Activated naive CD4-positive, alpha-beta T cell treated with anti-CD3 and anti-CD28 coated beads, Interleukin-2, amount 50 U/mL, for 72 hours (primary cell): ENCODE results near the gene SLC35G6. TPM values are rescaled to one million over a fixed set of nuclear protein-coding genes. Genes with fewer than 3 reads are reported as not detected.
"Not testable (repeated sequence)": the region's sequence is repeated elsewhere in the genome, so short reads cannot be mapped to it uniquely, and the experiment has no call there.

Experiments
- ATAC-seq, 2 donors: fragments of 150-1000 bp; cut with Tn5 transposase; 2 replicates each; pipeline ENCODE4 v1.10.0; 2021; ENCODE audit warnings: mild to moderate bottlenecking in 2 of 2, moderate library complexity in 2 of 2
- DNase-seq, 2 donors: peaks; one replicate each; pipeline ENCODE4 v3.0.0; 2021 to 2022; ENCODE audit warnings: low spot score in 2 of 2
- H3K27ac Mint-ChIP-seq, 2 donors: one replicate each; pipeline ENCODE4 v1.8.0; 2022; ENCODE audit warnings: mild to moderate bottlenecking in 2 of 2, mixed read lengths in 2 of 2
- H3K36me3 Mint-ChIP-seq, 2 donors: one replicate each; pipeline ENCODE4 v1.8.0; 2022; ENCODE audit warnings: mixed read lengths in 2 of 2
- H3K9me3 Mint-ChIP-seq, 2 donors: one replicate each; pipeline ENCODE4 v1.8.0; 2022; ENCODE audit warnings: mixed read lengths in 2 of 2
- total RNA-seq, 2 donors: library from RNA; stranded (reverse); gene quantifications; one replicate each; pipeline ENCODE4 v1.2.3, GENCODE V29; 2022

SLC35G6 gene
- total RNA-seq, 2 donors from 2014 or later = not detected

DNA sequence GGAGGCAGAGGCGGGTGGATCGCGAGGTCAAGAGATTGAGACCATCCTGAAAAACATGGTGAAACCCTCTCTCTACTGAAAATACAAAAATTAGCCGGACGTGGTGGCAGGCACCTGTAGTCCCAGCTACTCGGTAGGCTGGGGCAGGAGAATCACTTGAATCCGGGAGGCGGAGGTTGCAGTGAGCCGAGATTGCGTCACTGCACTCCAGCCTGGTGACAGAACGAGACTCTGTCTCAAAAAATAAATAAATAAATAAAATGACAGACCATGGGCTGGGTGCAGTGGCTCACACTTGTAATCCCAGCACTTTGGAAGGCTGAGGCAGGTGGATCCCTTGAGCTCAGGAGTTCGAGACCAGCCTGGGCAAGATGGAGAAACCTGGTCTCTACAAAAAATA lies 11.4 kb upstream of the SLC35G6 start:
- H3K36me3 Mint-ChIP-seq, H3K27ac Mint-ChIP-seq, ATAC-seq, DNase-seq, H3K9me3 Mint-ChIP-seq: not testable (repeated sequence)

DNA sequence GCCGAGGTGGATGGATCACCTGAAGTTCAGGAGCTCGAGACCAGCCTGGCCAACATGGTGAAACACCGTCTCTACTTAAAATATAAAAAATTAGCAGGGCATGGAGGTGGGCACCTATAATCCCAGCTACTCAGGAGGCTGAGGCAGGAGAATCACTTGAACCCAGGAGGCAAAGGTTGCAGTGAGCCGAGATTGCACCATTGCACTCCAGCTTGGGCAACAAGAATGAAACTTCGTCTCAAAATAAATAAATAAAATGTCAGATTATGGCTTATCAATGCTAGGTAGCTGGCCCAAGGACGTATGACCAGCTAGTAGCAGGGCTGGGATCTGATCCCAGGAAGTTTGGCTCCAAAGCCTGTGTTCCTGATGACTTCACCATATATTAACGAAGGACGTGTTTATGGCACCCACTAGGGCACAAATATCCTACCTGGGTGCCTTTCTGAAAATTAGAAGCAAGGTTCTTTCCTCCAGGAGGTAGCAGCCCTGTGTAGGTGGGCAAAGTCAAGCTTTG lies 10.7 kb upstream of the SLC35G6 start:
- H3K27ac Mint-ChIP-seq, DNase-seq, H3K9me3 Mint-ChIP-seq, H3K36me3 Mint-ChIP-seq, ATAC-seq: not testable (repeated sequence)

DNA sequence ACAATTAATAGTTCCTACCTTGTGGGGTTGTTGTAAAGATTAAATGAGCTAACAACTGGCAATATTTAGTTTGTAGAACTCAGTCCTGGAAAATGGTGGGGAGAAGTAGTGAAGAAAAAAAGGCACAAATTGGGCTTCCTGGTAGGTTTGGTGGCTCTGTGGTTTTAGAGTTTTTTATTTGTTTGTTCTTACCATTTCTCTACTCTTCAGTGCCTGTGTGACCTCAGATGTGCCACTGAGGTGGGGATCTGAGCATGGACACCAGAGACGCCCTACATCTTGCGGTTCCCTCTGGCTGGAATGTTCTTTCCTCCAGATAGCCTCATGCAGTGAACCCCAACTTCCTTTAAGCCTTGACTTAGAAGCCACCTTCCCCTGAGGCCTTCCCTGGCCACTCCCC lies 9.5 kb upstream of the SLC35G6 start:
- H3K9me3 Mint-ChIP-seq = no peaks in the 10 kb centered on the region
- peaks cover 0 to 5% of the 10 kb centered on the region in 2 donors for H3K36me3 Mint-ChIP-seq
- ATAC-seq = no peak
- peak overlapping the region in 1 of 2 donors; percentile 56 for H3K27ac Mint-ChIP-seq
- DNase-seq = no peak

DNA sequence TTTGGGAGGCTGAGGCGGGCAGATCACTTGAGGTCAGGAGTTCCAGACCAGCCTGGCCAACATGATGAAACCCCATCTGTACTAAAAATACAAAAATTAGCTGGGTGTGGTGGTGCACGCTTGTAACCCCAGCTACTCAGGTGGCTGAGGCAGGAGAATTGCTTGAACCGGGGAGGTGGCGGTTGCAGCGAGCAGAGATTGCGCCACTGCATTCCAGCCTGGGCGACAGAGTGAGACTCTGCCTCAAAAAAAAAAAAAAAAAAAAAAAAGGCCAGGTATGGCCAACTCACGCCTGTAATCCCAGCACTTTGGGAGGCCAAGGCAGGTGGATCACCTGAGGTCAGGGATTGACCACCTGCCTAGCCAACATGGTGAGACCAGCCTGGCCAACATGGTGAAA lies 6.5 kb upstream of the SLC35G6 start:
- ATAC-seq, DNase-seq, H3K9me3 Mint-ChIP-seq, H3K27ac Mint-ChIP-seq: not testable (repeated sequence)
- peaks cover 10 to 13% of the 10 kb centered on the region in 2 donors for H3K36me3 Mint-ChIP-seq

DNA sequence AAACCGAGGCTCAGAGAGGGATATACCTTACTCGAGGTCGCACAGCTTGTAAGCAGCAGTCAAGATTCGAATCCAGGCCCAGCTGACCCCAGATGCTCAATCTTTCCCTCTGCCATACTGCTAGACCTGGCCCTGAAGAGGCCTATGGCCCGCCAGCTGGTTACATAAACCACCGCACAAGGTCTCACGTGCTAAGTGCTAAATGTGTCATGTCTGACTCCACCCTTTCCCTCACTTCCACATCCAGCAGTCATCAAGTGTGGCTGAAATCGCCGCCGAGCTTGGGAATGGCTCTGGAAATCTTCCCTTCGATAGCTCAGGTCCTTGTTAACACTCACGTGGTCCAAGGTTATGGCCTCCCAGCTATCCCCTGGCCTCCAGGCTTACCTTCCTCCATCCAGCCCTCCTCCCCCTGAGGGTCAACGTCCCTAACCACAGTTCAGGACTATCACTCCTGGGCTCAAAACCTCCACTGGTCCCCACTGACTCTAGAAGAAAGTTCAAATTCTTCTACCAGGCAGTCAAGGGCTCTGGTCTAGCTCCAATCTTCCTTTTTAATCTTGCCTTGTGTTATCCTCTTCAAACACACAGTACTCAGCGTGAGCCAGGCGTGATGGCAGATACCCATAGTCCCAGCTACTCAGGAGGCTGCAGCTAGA lies 5.4 kb upstream of the SLC35G6 start:
- ATAC-seq (no peak), DNase-seq (no peak)
- Mint-ChIP-seq H3K9me3 (no peaks in the 10 kb centered on the region), H3K27ac (peak overlapping the region; percentile 6 to 70), H3K36me3 (peaks cover 10 to 13% of the 10 kb centered on the region in 2 donors)

DNA sequence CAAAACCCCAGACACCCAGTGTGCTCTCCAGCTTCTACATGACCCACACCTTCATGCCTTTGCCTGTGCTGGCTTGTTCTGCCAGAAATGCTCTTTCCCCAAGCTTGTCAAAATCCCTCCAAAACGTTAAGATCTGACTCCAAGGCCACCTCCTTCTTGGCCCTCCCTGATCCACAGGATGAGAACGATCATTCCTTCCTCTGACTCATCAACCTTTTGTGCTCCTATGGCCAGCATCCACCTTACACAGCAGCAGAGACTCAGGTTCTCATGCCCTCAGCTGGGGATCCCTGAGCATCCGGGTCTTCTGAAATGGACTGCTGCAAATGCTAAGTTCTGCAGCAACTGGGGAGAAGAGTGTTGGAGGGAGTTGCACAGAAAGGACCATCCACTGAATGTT lies 4.8 kb upstream of the SLC35G6 start:
- no peaks in the 10 kb centered on the region for H3K9me3 Mint-ChIP-seq
- DNase-seq = no peak
- peak overlapping the region; percentile 6 to 70 for H3K27ac Mint-ChIP-seq
- ATAC-seq = no peak
- peaks cover 10 to 13% of the 10 kb centered on the region in 2 donors for H3K36me3 Mint-ChIP-seq

DNA sequence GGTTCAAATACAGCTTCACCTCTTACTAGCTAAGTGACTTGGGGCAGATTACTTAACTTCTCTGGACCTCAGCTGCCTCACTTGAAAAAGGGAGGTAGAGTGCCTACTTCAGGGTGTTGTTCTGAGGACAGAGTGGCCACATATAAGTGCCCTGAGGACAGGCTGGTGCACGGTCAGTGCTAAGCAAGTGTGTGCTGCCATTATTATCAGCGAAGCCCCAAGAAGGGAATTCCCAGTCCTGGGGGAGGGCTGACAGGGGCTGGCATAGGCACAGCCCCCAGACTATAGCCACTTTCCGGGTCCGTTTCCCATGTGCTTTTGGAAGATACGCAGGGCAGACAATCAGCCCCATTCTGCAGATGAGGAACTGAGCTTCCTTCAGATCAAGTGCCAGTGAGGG lies 4.3 kb upstream of the SLC35G6 start:
- ATAC-seq (no peak), DNase-seq (no peak)
- H3K9me3 Mint-ChIP-seq = no peaks in the 10 kb centered on the region
- peak overlapping the region in 1 of 2 donors; percentile 87 for H3K27ac Mint-ChIP-seq
- H3K36me3 Mint-ChIP-seq = peaks cover 10 to 13% of the 10 kb centered on the region in 2 donors

DNA sequence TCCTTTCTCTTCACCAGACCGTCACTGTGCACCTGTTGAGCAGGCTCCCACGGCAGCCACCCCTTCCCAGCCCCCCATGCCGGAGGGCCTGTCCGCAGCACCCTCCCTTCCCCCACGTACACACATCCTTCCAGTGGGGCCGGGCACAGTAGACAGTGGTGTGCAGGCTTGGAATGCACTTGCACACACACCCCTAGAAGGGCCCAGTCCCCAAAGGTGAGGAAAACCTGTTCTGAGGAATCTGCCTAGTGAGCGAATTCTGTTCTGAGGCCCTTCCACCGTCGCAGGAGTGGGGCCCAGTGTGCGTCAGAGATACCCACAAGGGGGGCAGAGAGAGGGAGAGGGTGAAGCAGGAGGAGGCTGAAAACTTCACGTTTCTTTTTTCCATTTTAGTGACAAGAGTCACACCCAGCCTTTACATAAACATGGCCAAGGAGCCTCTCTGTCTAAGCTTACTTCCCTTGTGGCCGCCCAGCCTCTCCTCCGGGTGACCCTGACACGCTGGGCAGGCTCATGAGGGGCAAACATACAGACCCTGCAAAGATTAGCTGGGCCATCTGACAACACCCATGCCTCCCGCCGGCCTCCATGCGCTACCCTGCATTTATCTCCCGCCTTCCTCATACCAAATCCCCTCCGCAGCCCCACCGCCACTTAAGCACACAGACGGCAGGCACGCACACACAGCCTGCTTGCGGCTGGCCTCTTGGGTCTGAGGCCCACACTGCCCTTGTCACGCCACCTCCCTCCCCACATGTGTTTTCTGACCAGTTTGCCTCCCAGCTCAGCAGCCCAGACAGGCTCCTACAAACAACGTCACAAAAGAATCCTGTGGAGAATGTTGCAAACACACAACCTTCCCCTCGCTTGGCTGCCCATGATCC lies 3.6 kb upstream of the SLC35G6 start:
- H3K27ac Mint-ChIP-seq = peak overlapping the region; percentile 84 to 87
- ATAC-seq (peak in 1 of 2 donors; percentile 2), DNase-seq (no peak)
- peaks cover 10 to 13% of the 10 kb centered on the region in 2 donors for H3K36me3 Mint-ChIP-seq
- H3K9me3 Mint-ChIP-seq = no peaks in the 10 kb centered on the region

DNA sequence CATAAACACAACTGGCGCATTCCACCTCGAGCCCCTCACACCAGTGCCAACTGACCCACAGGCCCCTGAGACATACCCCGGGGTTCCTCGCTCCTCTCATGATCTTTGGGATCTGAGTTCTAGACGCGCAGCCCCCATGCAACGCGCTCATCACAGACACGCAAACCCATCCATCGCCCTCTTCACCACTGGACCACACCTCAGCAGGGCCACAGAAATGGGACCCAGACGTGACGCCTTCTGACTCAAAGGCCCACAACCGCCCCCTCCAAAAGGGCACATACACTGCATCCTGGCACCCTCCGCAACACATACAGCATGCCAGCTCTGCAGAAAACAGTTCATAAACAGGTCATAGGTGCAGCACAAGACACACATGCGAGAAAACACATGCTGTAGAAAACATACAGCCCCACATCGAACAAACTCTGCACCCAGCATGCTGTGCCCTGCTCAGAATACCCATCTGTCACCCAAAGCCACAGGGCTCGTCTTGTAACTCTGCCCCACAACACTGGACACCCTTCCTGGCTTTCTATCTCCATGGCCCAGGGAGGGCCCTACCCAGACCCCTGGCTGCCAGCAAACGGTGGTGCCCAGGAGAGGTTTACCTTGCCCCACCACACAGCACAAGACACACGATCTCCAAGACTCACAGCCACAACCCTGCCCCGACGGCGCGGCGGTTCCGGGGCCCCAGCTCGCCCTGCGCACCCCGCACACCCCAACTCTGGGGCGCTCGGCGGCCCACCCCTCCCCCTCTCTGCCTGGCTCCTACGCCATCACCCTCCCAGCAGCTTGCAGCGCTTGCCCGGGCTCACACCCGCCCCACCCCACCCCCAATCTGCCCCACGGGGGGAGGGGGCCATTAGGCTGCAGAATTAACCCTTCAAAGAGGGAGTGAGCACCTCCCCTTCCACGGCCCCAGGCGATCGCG lies 2.7 kb upstream of the SLC35G6 start:
- peaks cover 10 to 13% of the 10 kb centered on the region in 2 donors for H3K36me3 Mint-ChIP-seq
- peak in 1 of 2 donors; percentile 54 for DNase-seq
- peak; percentile 35 to 68 for ATAC-seq
- H3K9me3 Mint-ChIP-seq = no peaks in the 10 kb centered on the region
- peak overlapping the region; percentile 84 to 87 for H3K27ac Mint-ChIP-seq

DNA sequence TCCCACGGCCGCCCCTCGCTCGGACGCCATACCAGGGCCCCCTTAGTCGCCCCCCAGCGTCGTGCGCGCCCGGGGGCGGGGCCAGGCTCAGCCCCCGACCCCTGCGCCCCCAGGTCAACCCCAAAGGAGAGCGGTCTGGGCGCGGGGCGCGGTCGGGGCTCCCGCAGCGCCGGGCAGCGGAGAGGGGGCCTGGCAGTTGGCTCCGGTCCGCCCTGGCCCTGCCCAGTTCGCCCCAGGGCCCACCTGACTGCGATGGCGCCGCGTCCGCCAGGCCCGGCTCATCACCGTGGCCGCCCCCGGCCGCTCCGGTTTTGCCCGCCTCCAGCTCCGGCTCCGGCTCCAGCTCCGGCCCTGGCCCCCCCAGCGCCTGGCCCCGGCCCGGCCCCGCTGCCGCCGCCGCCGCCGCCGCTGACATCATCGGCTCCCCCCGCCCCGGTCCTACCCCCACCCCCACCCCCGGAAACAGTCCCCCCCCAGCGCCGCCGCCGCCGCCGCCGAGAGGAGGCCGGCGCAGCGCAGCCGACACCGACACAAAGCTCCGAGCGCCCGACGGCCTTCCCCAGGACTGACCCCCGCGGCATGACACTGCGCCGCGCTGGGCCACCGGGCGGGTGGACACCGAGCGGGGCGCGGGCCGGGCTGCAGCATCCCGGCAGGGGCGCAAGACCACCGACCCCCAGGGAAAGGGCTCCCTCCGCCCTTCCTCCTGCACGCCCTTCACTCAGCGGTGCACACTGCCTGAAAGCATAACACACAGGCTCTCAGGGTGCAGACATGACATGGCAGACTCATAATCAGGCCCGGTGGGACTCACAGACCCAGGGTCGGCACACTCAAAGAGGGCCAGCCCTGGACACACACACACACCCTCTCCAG lies 1.8 kb upstream of the SLC35G6 start, which contains the start of gene ZBTB4:
ZBTB4 (minus strand) TSS at position 419 of the 876 bp plus-strand sequence. CDS start 12,830 bp downstream, outside the sequence.
- no peaks in the 10 kb centered on the region for H3K9me3 Mint-ChIP-seq
- ATAC-seq (peak; percentile 15 to 16), DNase-seq (peak in 1 of 2 donors; percentile 56)
- H3K36me3 Mint-ChIP-seq = peaks cover 10 to 13% of the 10 kb centered on the region in 2 donors
- H3K27ac Mint-ChIP-seq = peak within 1 kb of the TSS; percentile 87 to 94

DNA sequence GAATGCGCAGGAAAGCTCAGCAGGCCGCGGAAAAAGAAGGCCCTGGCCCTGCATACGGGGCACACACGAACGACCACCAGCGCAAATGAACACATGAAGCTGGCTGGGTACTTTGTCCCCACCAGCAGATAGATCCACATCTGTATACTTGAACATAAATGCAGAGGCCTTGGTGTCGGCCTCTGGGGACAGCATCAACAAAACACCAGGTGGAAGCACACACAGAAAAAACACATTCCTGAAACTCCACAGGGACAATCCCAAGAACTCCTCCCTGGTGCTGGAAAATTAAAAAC lies 1.2 kb upstream of the SLC35G6 start:
- peaks cover 15 to 19% of the 10 kb centered on the region in 2 donors for H3K36me3 Mint-ChIP-seq
- ATAC-seq (no peak), DNase-seq (no peak)
- peak overlapping the region; percentile 87 to 94 for H3K27ac Mint-ChIP-seq
- no peaks in the 10 kb centered on the region for H3K9me3 Mint-ChIP-seq

DNA sequence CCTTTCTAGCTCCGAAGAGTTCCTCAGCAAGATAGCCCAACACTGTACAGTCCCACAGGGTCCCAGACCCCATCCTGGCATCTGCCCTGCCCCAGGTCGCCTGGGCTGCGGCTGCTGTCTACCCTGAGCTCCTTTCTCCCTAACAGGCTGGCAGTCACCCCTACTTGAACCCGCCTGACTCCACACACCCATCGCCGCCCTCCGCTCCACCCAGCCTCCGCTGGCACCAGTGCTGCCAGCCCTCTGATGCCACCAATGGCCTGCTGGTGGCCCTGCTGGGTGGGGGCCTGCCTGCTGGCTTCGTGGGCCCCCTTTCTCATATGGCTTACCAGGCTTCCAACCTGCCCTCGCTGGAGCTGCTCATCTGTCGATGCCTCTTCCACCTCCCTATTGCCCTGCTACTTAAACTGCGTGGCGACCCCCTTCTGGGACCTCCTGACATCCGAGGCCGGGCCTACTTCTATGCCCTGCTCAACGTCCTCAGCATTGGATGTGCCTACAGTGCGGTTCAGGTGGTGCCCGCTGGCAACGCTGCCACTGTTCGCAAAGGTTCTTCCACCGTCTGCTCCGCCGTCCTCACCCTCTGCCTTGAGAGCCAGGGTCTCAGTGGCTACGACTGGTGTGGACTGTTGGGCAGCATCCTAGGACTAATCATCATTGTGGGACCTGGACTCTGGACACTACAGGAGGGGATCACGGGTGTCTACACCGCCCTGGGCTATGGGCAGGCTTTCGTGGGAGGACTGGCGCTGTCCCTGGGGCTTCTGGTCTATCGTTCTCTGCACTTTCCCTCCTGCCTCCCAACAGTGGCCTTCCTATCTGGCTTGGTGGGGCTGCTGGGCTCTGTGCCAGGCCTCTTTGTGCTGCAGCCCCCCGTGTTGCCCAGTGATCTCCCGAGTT lies 846 bp downstream of the SLC35G6 start:
- peak overlapping the region; percentile 97 to 100 for H3K27ac Mint-ChIP-seq
- H3K36me3 Mint-ChIP-seq = peaks cover 26 to 30% of the 10 kb centered on the region in 2 donors
- not testable (repeated sequence) for ATAC-seq, DNase-seq, H3K9me3 Mint-ChIP-seq

DNA sequence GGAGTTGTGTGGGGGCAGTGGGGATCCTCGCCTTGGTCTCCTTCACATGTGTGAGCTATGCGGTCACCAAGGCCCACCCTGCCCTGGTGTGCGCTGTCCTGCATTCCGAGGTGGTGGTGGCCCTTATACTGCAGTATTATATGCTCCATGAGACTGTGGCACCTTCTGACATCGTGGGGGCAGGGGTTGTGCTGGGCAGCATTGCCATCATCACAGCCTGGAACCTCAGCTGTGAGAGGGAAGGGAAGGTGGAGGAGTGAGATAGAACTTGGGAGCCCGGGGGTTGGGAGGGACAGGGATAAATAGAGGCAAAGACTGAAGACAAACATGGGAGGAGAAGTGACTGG lies 1.5 kb downstream of the SLC35G6 start:
- DNase-seq = not testable (repeated sequence)
- H3K36me3 Mint-ChIP-seq = peaks cover 26 to 36% of the 10 kb centered on the region in 2 donors

DNA sequence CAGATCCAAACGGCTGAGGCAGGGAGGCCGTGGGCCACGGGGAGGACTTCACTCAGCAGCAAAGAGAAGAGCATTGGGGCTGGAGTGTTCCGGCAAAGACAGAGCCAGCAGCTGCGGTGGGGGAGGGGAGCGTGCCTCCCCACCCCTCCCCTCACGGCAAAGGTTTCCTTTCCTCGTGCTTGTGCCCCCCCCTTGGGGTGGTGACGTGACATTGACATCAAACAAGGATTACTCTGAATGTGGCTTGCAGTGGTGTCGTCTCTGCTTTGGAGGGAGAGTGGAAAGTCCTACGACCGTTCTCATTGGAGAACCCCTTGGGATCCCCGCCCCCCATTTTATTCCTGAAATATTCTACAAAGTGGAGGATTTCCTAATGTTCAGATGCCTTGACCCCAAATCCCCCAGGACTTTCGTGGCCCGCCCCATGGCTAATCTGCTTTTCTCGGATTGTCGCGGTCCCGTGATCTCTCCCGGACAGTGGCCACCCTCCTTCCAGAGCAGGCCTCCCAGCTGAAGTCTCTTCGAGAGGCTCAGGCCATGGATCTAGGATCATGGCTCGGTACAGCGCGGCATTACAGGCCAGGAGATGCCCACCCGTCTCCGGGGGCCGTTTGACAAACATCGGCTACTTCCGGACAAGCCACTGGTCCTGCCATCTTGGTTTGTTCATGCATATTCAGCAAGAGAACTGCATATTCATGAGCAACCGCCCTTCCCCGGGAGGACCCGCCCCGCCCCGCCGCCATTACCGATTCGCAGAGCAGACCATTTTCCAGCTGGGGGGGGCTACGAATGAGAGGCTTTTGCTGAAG lies 2.2 kb downstream of the SLC35G6 start:
- Mint-ChIP-seq H3K9me3 (no peaks in the 10 kb centered on the region), H3K27ac (peak overlapping the region; percentile 97 to 100), H3K36me3 (peaks cover 18 to 35% of the 10 kb centered on the region in 2 donors)
- peak; percentile 61 to 62 for ATAC-seq
- DNase-seq = peak; percentile 86 to 89

More for the DNA sequence above, 1.5 kb downstream of the SLC35G6 start:
- not testable (repeated sequence) for ATAC-seq, H3K9me3 Mint-ChIP-seq
- peak overlapping the region; percentile 97 to 100 for H3K27ac Mint-ChIP-seq
